Common myeloid progenitor, CD34-positive (primary cell): ENCODE results near the gene RHO.
"Not testable (repeated sequence)": the region's sequence is repeated elsewhere in the genome, so short reads cannot be mapped to it uniquely, and the experiment has no call there.

Experiments
- CTCF ChIA-PET: fragments of 350-600 bp; sonication (Branson Sonifier 250); formaldehyde crosslinking; loops from one replicate; lab custom pipeline; 2021; ENCODE audit warnings: antibody characterized with exemption; lab: Charles Lee
- POLR2A ChIA-PET: fragments of 350-600 bp; sonication (Branson Sonifier 250); formaldehyde crosslinking; loops from one replicate; lab custom pipeline; 2021; ENCODE audit warnings: antibody characterized with exemption; lab: Charles Lee
- DNase-seq, 3 donors: peaks; one replicate each; pipeline versions ENCODE4 v3.0.0 to v3.0.0-alpha.2; 2013
- H3K27ac ChIP-seq, 2 experiments: 1 replicate in 1 of 2; 2 replicates in 1 of 2; pipeline ENCODE4 v1.7.0; 2013; ENCODE audit warnings: inconsistent platforms in 2 of 2, low read length in 2 of 2, mild to moderate bottlenecking in 2 of 2, low read depth in 1 of 2, moderate library complexity in 1 of 2; ENCODE audit not compliant: severe bottlenecking in 2 of 2, insufficient read depth in 1 of 2, poor library complexity in 1 of 2
- H3K27me3 ChIP-seq, 5 experiments: replicated peaks in 2 of 5; 1 replicate in 3 of 5; 2 replicates in 2 of 5; pipeline versions ENCODE4 v1.6.1 to v1.7.0; 2013; ENCODE audit warnings: low read length in 4 of 5, mild to moderate bottlenecking in 2 of 5, moderate library complexity in 2 of 5, inconsistent platforms in 1 of 5; ENCODE audit not compliant: insufficient read depth in 5 of 5, control insufficient read depth in 4 of 5
- H3K36me3 ChIP-seq, 4 experiments: 1 replicate in 2 of 4; 2 replicates in 2 of 4; pipeline versions ENCODE4 v1.6.1 to v1.7.0; 2013; ENCODE audit warnings: low read length in 3 of 4, control low read depth in 1 of 4, mild to moderate bottlenecking in 1 of 4; ENCODE audit not compliant: control insufficient read depth in 4 of 4, insufficient read depth in 4 of 4
- H3K4me1 ChIP-seq, 4 experiments: 1 replicate in 3 of 4; 2 replicates in 1 of 4; pipeline versions ENCODE4 v1.6.1 to v1.7.1; 2013; ENCODE audit warnings: low read length in 3 of 4, mild to moderate bottlenecking in 3 of 4, control low read depth in 1 of 4, inconsistent platforms in 1 of 4, moderate library complexity in 1 of 4; ENCODE audit not compliant: control insufficient read depth in 4 of 4, insufficient read depth in 4 of 4; ENCODE audit errors: control extremely low read depth in 1 of 4
- H3K4me3 ChIP-seq, 7 experiments: 1 replicate in 4 of 7; 2 replicates in 3 of 7; pipeline versions ENCODE4 v1.5.1 to v1.7.0; 2013; ENCODE audit warnings: mild to moderate bottlenecking in 7 of 7, low read length in 6 of 7, moderate library complexity in 6 of 7, inconsistent platforms in 2 of 7, low read depth in 2 of 7, control low read depth in 1 of 7; ENCODE audit not compliant: insufficient read depth in 4 of 7, control insufficient read depth in 1 of 7; ENCODE audit errors: extremely low read depth in 1 of 7
- H3K9me3 ChIP-seq, 5 experiments: 1 replicate in 4 of 5; 2 replicates in 1 of 5; pipeline versions ENCODE4 v1.6.1 to v1.7.1; 2013; ENCODE audit warnings: low read length in 4 of 5, mild to moderate bottlenecking in 2 of 5, inconsistent platforms in 1 of 5, low read depth in 1 of 5, moderate library complexity in 1 of 5; ENCODE audit not compliant: control insufficient read depth in 4 of 5, insufficient read depth in 2 of 5; ENCODE audit errors: control extremely low read depth in 1 of 5
- WGBS: methylation state at CpG from one replicate; pipeline ENCODE4 v1.1.5; 2013; ENCODE audit not compliant: insufficient coverage; 5-methylcytosine and 5-hydroxymethylcytosine counted together

Gene RHO

DNA sequence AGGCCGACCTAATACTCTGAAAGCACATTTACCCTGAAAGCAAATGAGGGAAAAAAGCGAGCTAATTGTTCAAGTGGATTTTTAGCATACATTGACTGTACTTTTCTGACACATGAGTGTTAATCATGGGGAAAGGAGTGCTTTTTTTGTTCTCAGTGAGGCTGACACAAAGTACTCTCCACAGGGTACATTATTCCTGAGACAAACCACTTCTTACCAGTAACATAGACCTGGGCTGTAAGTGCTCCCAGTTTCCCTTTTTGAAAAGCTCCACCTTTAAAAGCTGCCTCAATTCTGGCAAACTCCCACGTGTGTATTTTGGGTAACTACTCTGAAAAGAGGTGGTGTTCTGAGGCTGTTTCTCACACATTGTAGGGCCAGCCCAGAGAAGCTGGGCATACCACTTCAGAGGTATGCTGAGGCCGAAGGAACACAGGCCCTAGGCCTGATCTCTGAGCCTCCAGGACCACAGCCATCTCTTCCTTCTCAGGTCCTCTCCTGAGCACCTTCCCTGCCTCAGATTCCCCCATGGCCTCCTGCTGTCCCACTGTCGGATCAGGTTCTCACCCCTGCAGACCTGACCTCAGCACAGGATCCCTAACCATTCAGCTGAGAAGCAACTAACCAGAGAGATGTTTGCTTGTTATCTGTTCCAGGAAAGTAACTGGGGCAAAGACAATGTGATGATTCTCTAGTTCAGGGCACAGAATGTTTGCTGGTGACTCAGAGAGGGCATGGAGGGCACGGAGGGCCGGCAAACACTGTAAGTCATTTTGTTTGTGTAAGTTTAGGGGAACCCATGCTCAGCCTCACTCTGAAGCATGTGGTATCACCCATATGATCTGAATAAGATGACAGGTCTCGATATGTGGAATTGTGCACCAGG is 29.6 kb upstream of the RHO start:
- CTCF ChIA-PET, H3K4me1 ChIP-seq, H3K9me3 ChIP-seq, H3K27ac ChIP-seq, H3K27me3 ChIP-seq, DNase-seq, H3K4me3 ChIP-seq, POLR2A ChIA-PET: not testable (repeated sequence)
- 100% methylated on average over 1 of the region's 8 CpGs for WGBS
- H3K36me3 ChIP-seq = peaks cover 8 to 51% (median 29%) of the 10 kb centered on the region in 4 experiments

GRCh38 chr3:129499604-129500333 is 28.7 kb upstream of the RHO start:
- CTCF ChIA-PET = not testable (repeated sequence)

GRCh38 chr3:129500334-129500658 is 28.1 kb upstream of the RHO start:
- ChIA-PET CTCF (no interaction called here), POLR2A (no interaction called here)
- H3K4me3 ChIP-seq = no peak overlapping the region
- peaks cover 8 to 63% (median 34%) of the 10 kb centered on the region in 4 experiments for H3K36me3 ChIP-seq
- H3K4me1 ChIP-seq = no peaks in the 10 kb centered on the region
- no peaks in the 10 kb centered on the region for H3K9me3 ChIP-seq
- no peak overlapping the region for H3K27ac ChIP-seq
- DNase-seq = no peak
- WGBS = 100% methylated on average over 4 of the region's 5 CpGs
- H3K27me3 ChIP-seq = no peaks in the 10 kb centered on the region

More at GRCh38 chr3:129499604-129500333, 28.7 kb upstream of the RHO start:
- H3K27me3 ChIP-seq, POLR2A ChIA-PET, H3K4me1 ChIP-seq, H3K27ac ChIP-seq, H3K9me3 ChIP-seq, DNase-seq, H3K4me3 ChIP-seq: not testable (repeated sequence)
- peaks cover 8 to 58% (median 34%) of the 10 kb centered on the region in 4 experiments for H3K36me3 ChIP-seq
- 98% methylated on average over 7 of the region's 14 CpGs for WGBS

GRCh38 chr3:129501630-129502029 is 26.8 kb upstream of the RHO start:
- no peaks in the 10 kb centered on the region for H3K4me1 ChIP-seq
- DNase-seq = no peak
- peaks cover 9 to 68% (median 41%) of the 10 kb centered on the region in 4 experiments for H3K36me3 ChIP-seq
- no peak overlapping the region for H3K27ac ChIP-seq
- no peak overlapping the region for H3K4me3 ChIP-seq
- no peaks in the 10 kb centered on the region for H3K9me3 ChIP-seq
- POLR2A ChIA-PET = no interaction called here
- CTCF ChIA-PET = interaction anchor here (1.7 kb wide), 1 partner anchor 11 kb away, joined by 5 read pairs; no protein-coding TSS in a partner anchor
- WGBS = 95% methylated on average over 4 of the region's 5 CpGs
- H3K27me3 ChIP-seq = no peaks in the 10 kb centered on the region

DNA sequence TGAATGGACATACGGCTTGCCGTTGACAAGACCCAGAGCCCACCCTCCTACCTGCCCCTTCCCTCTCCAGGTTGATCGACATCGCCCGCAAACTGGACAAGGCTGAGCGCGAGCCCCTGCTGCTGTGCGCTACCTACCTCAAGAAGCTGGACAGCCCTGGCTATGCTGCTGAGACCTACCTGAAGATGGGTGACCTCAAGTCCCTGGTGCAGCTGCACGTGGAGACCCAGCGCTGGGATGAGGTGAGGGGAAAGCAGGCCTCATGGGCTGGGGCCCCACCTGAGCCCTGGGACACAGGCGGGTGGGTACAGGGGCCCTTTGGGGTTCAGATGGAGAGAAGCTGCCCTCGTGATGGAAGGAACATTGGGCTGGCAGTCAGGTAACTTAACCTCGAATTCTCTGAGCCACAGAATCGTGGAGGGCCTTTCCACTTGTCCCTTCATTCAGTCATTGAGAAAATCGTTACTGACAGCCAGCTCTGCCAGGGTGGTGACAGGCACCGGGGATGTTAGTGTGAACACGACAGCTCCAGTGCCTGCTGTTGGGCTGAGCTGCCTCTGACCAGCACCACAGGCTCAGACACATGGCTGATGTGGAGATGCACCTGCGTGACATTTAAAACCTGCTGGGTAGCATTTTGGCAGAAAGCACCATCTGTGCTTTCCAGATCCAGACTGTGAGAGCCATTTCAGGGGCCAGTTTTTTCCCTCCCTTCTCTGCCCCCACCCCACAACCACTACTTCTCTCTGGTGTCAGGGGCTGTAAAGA is 25.6 kb upstream of the RHO start:
- POLR2A ChIA-PET = interaction anchor here (0.6 kb wide), 1 partner anchor 462 kb away, joined by 3 read pairs; no protein-coding TSS in a partner anchor
- no peak overlapping the region for H3K4me3 ChIP-seq
- no peaks in the 10 kb centered on the region for H3K4me1 ChIP-seq
- no peak overlapping the region for H3K27ac ChIP-seq
- CTCF ChIA-PET = interaction anchor here (1.0 to 1.7 kb wide), 2 partner anchors 12 to 20 kb away, joined by 3 to 5 read pairs; no protein-coding TSS in a partner anchor
- no peak for DNase-seq
- 98% methylated on average over 17 of the region's 18 CpGs for WGBS
- no peaks in the 10 kb centered on the region for H3K9me3 ChIP-seq
- H3K36me3 ChIP-seq = peaks cover 13 to 74% (median 45%) of the 10 kb centered on the region in 4 experiments
- no peaks in the 10 kb centered on the region for H3K27me3 ChIP-seq

DNA sequence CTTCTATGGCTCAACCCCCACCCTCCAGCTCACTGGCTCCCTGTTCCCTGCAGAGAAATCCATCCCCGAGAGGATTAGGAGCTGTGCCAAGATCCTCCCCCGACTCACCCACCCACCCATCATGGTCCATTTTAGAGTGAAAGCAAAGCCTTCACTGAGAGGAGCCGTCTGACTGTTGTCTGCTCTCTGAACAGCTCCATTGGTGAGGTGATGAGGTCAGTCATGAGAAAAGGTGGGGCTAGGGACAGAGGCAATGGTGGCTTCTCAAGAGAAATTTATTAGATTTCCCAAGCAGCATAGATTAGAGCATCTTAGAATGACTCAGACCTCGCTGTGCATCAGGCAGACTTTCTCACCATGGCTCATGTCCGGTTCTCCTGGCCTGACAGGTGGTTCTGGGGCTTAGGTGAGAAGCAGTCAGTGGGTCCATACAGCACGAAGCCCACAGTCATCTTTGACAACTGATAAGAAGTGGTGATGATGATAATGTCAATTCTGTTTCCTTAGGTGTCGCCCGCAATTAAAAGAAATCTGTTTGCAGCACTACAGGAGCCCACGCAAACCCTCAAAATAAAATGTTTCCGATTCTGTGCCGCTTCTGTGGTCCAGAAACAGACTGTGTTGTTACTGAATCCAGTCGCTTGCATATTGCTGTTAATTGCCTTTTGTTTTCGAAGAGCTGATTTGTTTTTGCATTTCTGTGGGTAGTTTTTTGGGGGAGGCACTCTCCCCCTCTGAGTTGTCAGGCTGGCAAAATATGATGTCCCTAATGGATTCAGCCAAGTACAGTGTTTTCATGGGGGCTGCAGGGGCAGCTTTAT is 24.8 kb upstream of the RHO start:
- H3K36me3 ChIP-seq = peaks cover 13 to 79% (median 47%) of the 10 kb centered on the region in 4 experiments
- H3K4me3 ChIP-seq = no peak overlapping the region
- H3K4me1 ChIP-seq = no peaks in the 10 kb centered on the region
- ChIA-PET CTCF (interaction anchor here (1.7 kb wide), 1 partner anchor 13 kb away, joined by 5 read pairs; no protein-coding TSS in a partner anchor), POLR2A (no interaction called here)
- DNase-seq = no peak
- no peaks in the 10 kb centered on the region for H3K27me3 ChIP-seq
- WGBS = 92% methylated on average over 7 of the region's 13 CpGs
- H3K27ac ChIP-seq = no peak overlapping the region
- no peaks in the 10 kb centered on the region for H3K9me3 ChIP-seq
